ENCODE results near the gene CLDN34.

GRCh38 chrX:10007621-10008020, 40.5 kb downstream of the CLDN34 start:
- TF ChIP-seq CTCF (IDR thresholded peaks at IDR 0.05) (no peak), POLR2AphosphoS5 (IDR thresholded peaks at IDR 0.05) (no peak), EP300 (IDR thresholded peaks at IDR 0.05) (no peak), POLR2A (IDR thresholded peaks at IDR 0.05) (no peak)

Measured in upper lobe of left lung (tissue), 4 donors.